Endothelial cell of umbilical vein (primary cell): ENCODE data around the gene USP36.

Experiments
- CTCF ChIP-seq, 2 donors: IDR thresholded peaks; 1 replicate in 1 of 2; 2 replicates in 1 of 2; pipeline ENCODE4 v1.5.1; 2011; ENCODE audit warnings: low read length in 2 of 2, mild to moderate bottlenecking in 2 of 2, moderate library complexity in 2 of 2, control low read depth in 1 of 2, inconsistent platforms in 1 of 2, low read depth in 1 of 2; ENCODE audit not compliant: insufficient read depth in 1 of 2; ENCODE audit errors: extremely low read depth in 1 of 2
- EZH2 ChIP-seq: IDR thresholded peaks from 2 replicates; pipeline ENCODE4 v1.6.1; 2012; ENCODE audit warnings: borderline replicate concordance, low read depth, mild to moderate bottlenecking, moderate library complexity, low read length, inconsistent platforms; ENCODE audit not compliant: severe bottlenecking
- JUN ChIP-seq: IDR thresholded peaks from 2 replicates; pipeline ENCODE4 v1.6.1; 2011; ENCODE audit warnings: borderline replicate concordance, low read depth; ENCODE audit not compliant: insufficient read length, insufficient read depth
- MYC ChIP-seq: IDR thresholded peaks from one replicate; pipeline ENCODE4 v1.6.1; 2011; ENCODE audit warnings: mild to moderate bottlenecking, low read depth, low read length
- POLR2A ChIP-seq: IDR thresholded peaks from 2 replicates; pipeline ENCODE4 v1.6.1; 2012; ENCODE audit warnings: low read depth, mild to moderate bottlenecking, control low read depth, low read length
- POLR2AphosphoS5 ChIP-seq: IDR thresholded peaks from 2 replicates; pipeline ENCODE4 v1.6.1; 2012; ENCODE audit warnings: low read depth, mild to moderate bottlenecking, control low read depth, low read length, moderate library complexity; ENCODE audit not compliant: insufficient read depth

GRCh38 chr17:78857266-78857665 lies 16.7 kb upstream of the USP36 start:
- TF ChIP-seq JUN (no peak), EZH2 (no peak), CTCF (IDR thresholded peaks at IDR 0.05; ENCODE audit: extremely low read depth in 1 of 2, insufficient read depth in 1 of 2, low read depth in 1 of 2, low read length in 2 of 2) (no peak), MYC (no peak), POLR2A (no peak), POLR2AphosphoS5 (no peak)
